ENCODE results near the gene CRYBG2. TPM values are rescaled to one million over a fixed set of nuclear protein-coding genes. Genes with fewer than 3 reads are reported as not detected.

Gene CRYBG2
- total and polyA plus RNA-seq, 2 of the 8 experiments (the other 6 are each of a cell fraction or from before 2014, with no cell fraction given), result 14.2 to 17.0 TPM

DNA sequence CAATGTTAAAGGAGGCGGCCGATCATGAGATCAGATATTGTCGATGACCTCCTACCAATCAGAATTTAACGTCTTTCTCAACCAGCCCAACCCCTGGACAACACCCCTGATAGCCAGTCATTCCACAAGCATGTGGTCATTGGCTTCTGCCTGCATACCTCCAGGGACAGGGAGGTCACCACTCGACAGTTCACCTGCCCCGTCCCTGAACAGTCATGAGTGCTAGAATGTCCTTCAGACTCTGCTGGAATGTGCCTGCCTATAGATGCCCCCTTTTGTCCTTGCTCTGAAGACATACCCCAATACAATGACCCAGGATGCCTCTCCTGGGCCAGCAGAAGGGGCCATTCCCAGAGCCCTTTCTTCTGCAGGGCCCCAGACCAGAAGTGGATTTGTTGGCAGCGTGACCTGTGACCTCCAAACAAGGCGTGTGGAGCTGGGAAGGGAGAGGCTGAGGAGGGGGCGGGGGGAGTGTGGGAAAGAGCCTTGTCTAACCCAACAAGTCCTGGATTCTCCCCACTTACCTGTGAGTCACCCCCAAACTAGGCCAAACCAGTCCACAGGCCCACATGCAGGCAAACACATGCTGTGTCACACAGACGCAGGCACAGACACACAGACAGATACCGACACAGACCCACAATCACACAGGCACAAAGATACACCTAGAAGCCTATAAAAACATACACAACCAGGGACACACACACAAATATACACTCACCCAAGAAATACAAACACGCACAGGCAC lies 2.2 kb downstream of the CRYBG2 start:
- Histone ChIP-seq H3K4me3 (ENCODE audit: extremely low read depth in 1 of 4, insufficient read depth in 2 of 4, low read depth in 3 of 4, low read length in 4 of 4) (no peak overlapping the region), H4K5ac (ENCODE audit: insufficient read length, low read depth, low read length) (no peak overlapping the region), H3K27ac (ENCODE audit: low read depth, low read length) (no peak overlapping the region), H3K9me3 (ENCODE audit: insufficient read depth in 2 of 2, low read depth in 1 of 2, low read length in 1 of 2) (no peaks in the 10 kb centered on the region), H3K79me1 (ENCODE audit: low read depth, low read length) (peaks cover 2% of the 10 kb centered on the region; the same call in 1 of the 2 replicates), H3K9ac (replicated peaks in 1 of 4; ENCODE audit: extremely low read depth in 1 of 4, low read depth in 3 of 4, low read length in 3 of 4) (peak overlapping the region in 1 of 4 experiments; percentile 49; a peak in 2 of 7 replicates), H4K20me1 (replicated peaks in 1 of 2; ENCODE audit: control insufficient read depth in 1 of 2, insufficient read depth in 2 of 2, low read length in 2 of 2) (peaks cover 0 to 1% of the 10 kb centered on the region in 2 experiments), H3K4ac (replicated peaks; ENCODE audit: insufficient read length, low read depth, low read length) (no peak overlapping the region), H3K27me3 (replicated peaks in 1 of 4; ENCODE audit: control insufficient read depth in 3 of 4, extremely low read depth in 1 of 4, insufficient read depth in 3 of 4, low read length in 3 of 4) (no peaks in the 10 kb centered on the region), H2BK15ac (ENCODE audit: low read length) (peak overlapping the region; percentile 55; the same call in 1 of the 2 replicates), H4K8ac (ENCODE audit: extremely low read depth, insufficient read depth, low read length) (no peak overlapping the region), H2AK5ac (ENCODE audit: low read depth, low read length) (peak overlapping the region; percentile 90; the same call in 1 of the 2 replicates), H3K23ac (ENCODE audit: insufficient read length) (no peak overlapping the region), H4K91ac (replicated peaks; ENCODE audit: insufficient read length, low read length) (peak overlapping the region; percentile 7), H3K14ac (ENCODE audit: insufficient read length) (no peak overlapping the region), H3K23me2 (ENCODE audit: low read depth, low read length) (no peaks in the 10 kb centered on the region), H3K36me3 (ENCODE audit: control insufficient read depth in 2 of 4, insufficient read depth in 4 of 4, low read length in 3 of 4) (no peaks in the 10 kb centered on the region), H3K4me2 (ENCODE audit: insufficient read depth in 1 of 2, low read depth in 2 of 2, low read length in 2 of 2) (no peak overlapping the region), H3K79me2 (ENCODE audit: control insufficient read depth in 1 of 2, insufficient read depth in 2 of 2, low read length in 2 of 2) (no peaks in the 10 kb centered on the region), H2BK120ac (replicated peaks; ENCODE audit: low read depth, low read length) (no peak overlapping the region), H2BK20ac (ENCODE audit: low read length) (peak overlapping the region; percentile 72), H2BK5ac (ENCODE audit: low read depth, low read length) (peak overlapping the region; percentile 36), H2AFZ (ENCODE audit: low read length) (no peak overlapping the region), H2BK12ac (ENCODE audit: low read depth, low read length) (peak overlapping the region; percentile 88), H3K56ac (replicated peaks; ENCODE audit: insufficient read length, low read depth, low read length) (no peak overlapping the region), H3K18ac (ENCODE audit: extremely low read depth, low read length) (peak overlapping the region; percentile 28; the same call in 1 of the 2 replicates), H3K4me1 (replicated peaks in 1 of 4; ENCODE audit: control insufficient read depth in 3 of 4, insufficient read depth in 4 of 4, low read length in 3 of 4) (peaks cover 7 to 28% (median 10%) of the 10 kb centered on the region in 4 experiments)
- ChIA-PET POLR2A (ENCODE audit: partially characterized antibody) (interaction anchor here (0.8 to 6.3 kb wide), 11 partner anchors 8 to 125 kb away, joined by 3 to 44 read pairs (median 4); partner anchors contain the start of genes LIN28A and SH3BGRL3), CTCF (ENCODE audit: partially characterized antibody) (interaction anchor here (0.7 to 6.6 kb wide), 12 partner anchors 7 to 437 kb away, joined by 3 to 52 read pairs (median 4); partner anchors contain the start of gene SH3BGRL3)
- WGBS, 2 experiments (ENCODE audit: extremely low coverage in 1 of 2, insufficient coverage in 1 of 2, insufficient read length in 1 of 2, insufficient replicate concordance in 2 of 2, low coverage in 1 of 2, low lambda C conversion rate in 2 of 2, missing lambda C conversion rate in 1 of 2), result 90% methylated on average over 11 of the region's 12 CpGs; no CpG with 5 or more reads in 1 of the 2 experiments
- FAIRE-seq, result no peak
- DNase-seq (ENCODE audit: low read depth in 1 of 2, low spot score in 2 of 2), result no peak
- TF ChIP-seq SIX5 (IDR thresholded peaks at IDR 0.05; ENCODE audit: low read depth, low read length) (no peak), FOSL1 (IDR thresholded peaks at IDR 0.05; ENCODE audit: insufficient read depth, low read depth, low read length) (no peak), SIN3A (conservative IDR thresholded peaks at IDR 0.05 in 1 of 2, IDR thresholded peaks at IDR 0.05 in 1 of 2; ENCODE audit: low read depth in 1 of 2, low read length in 2 of 2) (no peak), POLR2AphosphoS5 (IDR thresholded peaks at IDR 0.05; ENCODE audit: low read depth, low read length) (no peak), CTBP2 (IDR thresholded peaks at IDR 0.05; ENCODE audit: borderline replicate concordance, insufficient read depth, insufficient read length, low read length) (no peak), NANOG (IDR thresholded peaks at IDR 0.05; ENCODE audit: insufficient read depth, low read depth, low read length, poor library complexity, severe bottlenecking) (no peak), EZH2 (IDR thresholded peaks at IDR 0.05; ENCODE audit: low read depth, low read length, severe bottlenecking) (no peak), TBP (IDR thresholded peaks at IDR 0.05; ENCODE audit: low read depth, low read length) (no peak), KDM4A (IDR thresholded peaks at IDR 0.05; ENCODE audit: low read depth, low read length, severe bottlenecking) (no peak), SUZ12 (IDR thresholded peaks at IDR 0.05; ENCODE audit: low read length) (no peak)
- TF ChIP-seq, protein P1, sequence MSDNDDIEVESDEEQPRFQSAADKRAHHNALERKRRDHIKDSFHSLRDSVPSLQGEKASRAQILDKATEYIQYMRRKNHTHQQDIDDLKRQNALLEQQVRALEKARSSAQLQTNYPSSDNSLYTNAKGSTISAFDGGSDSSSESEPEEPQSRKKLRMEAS (IDR thresholded peaks at IDR 0.05), result no peak
